ENCODE results near the gene SMG5.

DNA sequence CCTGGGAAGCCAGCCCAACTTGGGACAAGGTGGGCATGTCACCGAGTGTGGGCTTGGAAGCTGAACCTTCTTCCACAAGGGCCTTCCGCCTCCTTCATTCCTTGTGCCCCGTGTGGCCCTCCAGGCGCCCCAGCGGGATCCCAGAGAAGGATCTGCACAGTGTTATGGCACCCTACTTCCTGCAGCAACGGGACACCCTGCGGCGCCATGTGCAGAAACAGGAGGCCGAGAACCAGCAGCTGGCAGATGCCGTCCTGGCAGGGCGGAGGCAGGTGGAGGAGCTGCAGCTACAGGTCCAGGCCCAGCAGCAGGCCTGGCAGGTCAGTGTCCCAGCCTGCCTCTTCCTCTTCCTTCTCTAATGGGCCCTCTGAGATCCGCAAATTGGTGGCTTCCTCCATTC lies 46.5 kb downstream of the SMG5 start:
- no peak for TF ChIP-seq CTCF (conservative IDR thresholded peaks at IDR 0.05; ENCODE audit: low read length)
- no peak for TF ChIP-seq EZH2phosphoT487 (IDR thresholded peaks at IDR 0.05; ENCODE audit: borderline replicate concordance)

All from Loucy (cell line).